GM06990 (cell line): ENCODE results near the gene VWA8.

Experiments
- DNase-seq: peaks from one replicate; pipeline ENCODE4 v3.0.0-alpha.2; 2011; ENCODE audit not compliant: insufficient read length; ENCODE audit errors: extremely low read depth
- H3K27me3 ChIP-seq: replicated peaks from 2 replicates; pipeline ENCODE4 v1.6.0; 2011; ENCODE audit warnings: low read length; ENCODE audit not compliant: control insufficient read depth, insufficient read depth
- H3K36me3 ChIP-seq: 2 replicates; pipeline ENCODE4 v1.5.1; 2011; ENCODE audit warnings: low read length; ENCODE audit not compliant: control insufficient read depth, insufficient read depth
- H3K4me3 ChIP-seq: replicated peaks from 2 replicates; pipeline ENCODE4 v1.5.1; 2011; ENCODE audit warnings: low read depth, mild to moderate bottlenecking, control low read depth, low read length
- CTCF ChIP-seq: IDR thresholded peaks from 2 replicates; pipeline ENCODE4 v1.5.1; 2011; ENCODE audit warnings: low read length, control low read depth, mild to moderate bottlenecking, inconsistent platforms; ENCODE audit not compliant: insufficient read depth, poor library complexity, severe bottlenecking

VWA8 gene

DNA sequence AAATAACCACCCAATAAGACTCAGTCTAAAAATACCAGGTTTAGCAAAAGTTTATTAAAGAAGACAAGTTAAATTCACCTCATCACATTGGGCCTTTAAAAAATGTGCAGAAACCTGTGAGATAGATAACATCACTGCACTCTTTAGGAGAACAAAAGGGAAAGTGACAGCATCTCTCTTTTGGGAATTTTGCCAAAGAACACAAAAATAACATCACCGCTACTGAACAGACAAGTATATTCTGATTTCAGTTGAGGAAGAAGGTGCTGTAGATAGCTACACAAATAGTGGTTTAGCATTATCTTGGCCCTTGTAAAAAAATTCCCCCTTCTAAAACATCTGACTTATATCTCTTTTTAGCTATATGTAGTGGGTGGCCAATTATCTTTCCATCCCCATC lies 244.7 kb downstream of the VWA8 start:
- no peak for DNase-seq
- Histone ChIP-seq H3K4me3 (no peak overlapping the region), H3K27me3 (no peaks in the 10 kb centered on the region), H3K36me3 (no peaks in the 10 kb centered on the region; the same call in 1 of the 2 replicates)
- TF ChIP-seq CTCF: no peak

GRCh38 chr13:41713405-41713804 lies 247.5 kb downstream of the VWA8 start:
- TF ChIP-seq CTCF: no peak
- DNase-seq: no peak
- H3K4me3 ChIP-seq: no peak overlapping the region
- no peaks in the 10 kb centered on the region for H3K27me3 ChIP-seq
- no peaks in the 10 kb centered on the region for H3K36me3 ChIP-seq

GRCh38 chr13:41710771-41711170 lies 250.1 kb downstream of the VWA8 start:
- H3K4me3 ChIP-seq: no peak overlapping the region
- TF ChIP-seq CTCF: no peak
- H3K27me3 ChIP-seq: no peaks in the 10 kb centered on the region
- H3K36me3 ChIP-seq: no peaks in the 10 kb centered on the region
- no peak for DNase-seq

- no peak for DNase-seq
- no peak for TF ChIP-seq CTCF
- no peak overlapping the region for H3K4me3 ChIP-seq
- no peaks in the 10 kb centered on the region for H3K27me3 ChIP-seq
- no peaks in the 10 kb centered on the region for H3K36me3 ChIP-seq
Measured at GRCh38 chr13:41709511-41709910, 251.4 kb downstream of the VWA8 start.

- DNase-seq: no peak
- no peak overlapping the region for H3K4me3 ChIP-seq
- no peaks in the 10 kb centered on the region for H3K36me3 ChIP-seq
- no peaks in the 10 kb centered on the region for H3K27me3 ChIP-seq
- no peak for TF ChIP-seq CTCF
Measured at GRCh38 chr13:41708713-41709112, 252.2 kb downstream of the VWA8 start.

DNA sequence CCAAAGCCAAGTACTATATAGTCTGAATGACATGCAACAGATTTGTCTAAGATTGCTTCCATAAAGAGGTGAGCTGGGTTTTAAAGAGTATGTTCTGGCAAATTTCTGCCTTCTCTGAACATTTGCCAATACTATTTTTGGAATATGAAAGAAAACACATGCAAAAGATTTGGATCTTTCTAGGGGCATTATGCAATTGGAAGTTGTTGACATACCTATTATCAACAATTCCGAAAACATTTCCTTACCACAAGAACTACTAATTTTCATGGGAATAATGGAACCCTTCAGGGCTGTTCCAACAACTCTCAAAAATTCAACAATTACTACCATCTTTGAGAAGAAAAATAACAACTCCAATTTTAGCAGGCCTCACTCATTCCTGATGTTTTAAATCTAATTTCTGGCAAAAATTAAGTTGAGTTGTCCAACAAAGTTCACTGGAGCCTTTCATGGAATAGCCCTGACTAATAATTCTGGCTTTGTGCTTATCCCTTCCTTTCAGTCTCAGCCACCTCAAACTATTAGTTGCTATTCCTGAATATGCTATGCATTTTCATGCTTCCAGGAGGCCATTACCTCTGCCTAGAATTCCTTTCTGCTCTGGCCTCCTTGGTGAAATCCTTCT lies 253.6 kb downstream of the VWA8 start:
- DNase-seq: no peak
- Histone ChIP-seq H3K36me3 (no peaks in the 10 kb centered on the region), H3K27me3 (no peaks in the 10 kb centered on the region)

More for the DNA sequence above, 253.6 kb downstream of the VWA8 start:
- no peak for TF ChIP-seq CTCF
- H3K4me3 ChIP-seq: no peak overlapping the region
